Activated T-helper 1 cell treated with anti-CD3 and anti-CD28 coated beads, Interleukin-2, amount 50 U/mL, for 16 hours (primary cell): ENCODE measurements around the gene HSD17B8.

Experiments
- DNase-seq, 2 donors: peaks; one replicate each; pipeline ENCODE4 v3.0.0-alpha.2; 2020; ENCODE audit warnings: low read depth in 1 of 2, low spot score in 1 of 2

The HSD17B8 gene

DNA sequence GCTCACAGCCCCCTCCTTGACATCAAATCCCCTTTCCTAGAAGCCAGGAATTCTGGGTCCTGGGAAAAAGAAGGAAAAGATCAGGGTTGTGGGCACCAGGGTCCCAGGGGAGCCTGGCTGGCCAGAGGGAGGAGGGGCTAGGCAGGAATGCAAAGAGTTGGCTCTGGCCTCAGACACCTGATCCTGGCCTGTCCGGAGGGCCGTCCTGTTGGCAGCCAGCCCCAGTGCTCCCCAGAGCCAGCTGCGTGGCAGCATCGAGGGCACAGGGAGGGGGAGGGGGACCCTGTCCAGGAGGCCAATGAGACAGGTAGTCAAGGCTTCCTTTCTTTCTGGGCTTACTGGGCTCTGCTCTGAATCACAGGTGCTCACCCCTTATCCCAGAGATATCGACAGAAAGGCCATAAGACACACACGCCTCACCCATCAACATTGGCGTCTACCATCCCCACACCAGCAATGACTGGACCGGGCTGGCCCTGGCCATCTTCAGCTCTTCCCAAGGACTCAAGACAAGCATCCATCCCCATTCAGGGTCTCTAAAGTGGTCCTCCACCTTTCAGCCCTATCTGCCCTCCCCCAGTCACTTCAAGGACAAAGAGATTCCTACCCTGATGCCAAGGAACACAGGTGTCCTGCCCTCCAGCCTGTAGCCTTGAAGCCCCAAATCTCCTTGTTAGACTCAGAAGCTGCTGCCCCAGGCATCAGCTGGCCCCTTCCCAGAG lies 12.9 kb upstream of the HSD17B8 start:
- no peak for DNase-seq

DNA sequence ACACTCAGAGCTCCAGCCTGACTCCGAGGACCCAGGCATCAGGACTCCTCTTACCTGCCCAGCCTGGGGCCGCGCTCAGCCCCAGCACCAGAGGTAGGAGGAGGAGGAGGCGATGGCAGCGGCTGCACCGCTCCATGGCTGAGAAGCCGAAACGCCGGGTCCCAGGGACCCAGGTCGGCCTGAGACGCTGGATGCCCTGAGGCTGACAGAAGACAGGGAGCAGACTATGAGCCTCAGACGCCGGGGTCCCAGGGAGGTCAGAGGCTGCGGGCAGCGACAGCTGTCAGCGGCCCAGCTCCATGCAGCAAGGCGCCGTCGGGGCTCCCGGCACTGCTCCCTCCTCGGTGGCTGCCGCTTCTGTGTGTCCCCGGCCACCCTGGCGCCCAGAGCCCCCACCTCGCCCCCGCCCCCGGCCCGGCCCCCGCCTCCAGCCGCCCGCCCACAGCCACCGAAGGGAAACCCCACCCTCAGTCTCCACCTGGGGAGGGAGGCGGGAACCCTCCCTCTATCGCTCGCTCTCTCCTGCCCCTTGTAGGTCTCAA lies 12.3 kb upstream of the HSD17B8 start, which contains the start of gene COL11A2:
TSS of gene COL11A2 (minus strand) at position 363 of the 542 bp plus-strand sequence. CDS start at position 136, 227 bp downstream.
- DNase-seq: no peak

DNA sequence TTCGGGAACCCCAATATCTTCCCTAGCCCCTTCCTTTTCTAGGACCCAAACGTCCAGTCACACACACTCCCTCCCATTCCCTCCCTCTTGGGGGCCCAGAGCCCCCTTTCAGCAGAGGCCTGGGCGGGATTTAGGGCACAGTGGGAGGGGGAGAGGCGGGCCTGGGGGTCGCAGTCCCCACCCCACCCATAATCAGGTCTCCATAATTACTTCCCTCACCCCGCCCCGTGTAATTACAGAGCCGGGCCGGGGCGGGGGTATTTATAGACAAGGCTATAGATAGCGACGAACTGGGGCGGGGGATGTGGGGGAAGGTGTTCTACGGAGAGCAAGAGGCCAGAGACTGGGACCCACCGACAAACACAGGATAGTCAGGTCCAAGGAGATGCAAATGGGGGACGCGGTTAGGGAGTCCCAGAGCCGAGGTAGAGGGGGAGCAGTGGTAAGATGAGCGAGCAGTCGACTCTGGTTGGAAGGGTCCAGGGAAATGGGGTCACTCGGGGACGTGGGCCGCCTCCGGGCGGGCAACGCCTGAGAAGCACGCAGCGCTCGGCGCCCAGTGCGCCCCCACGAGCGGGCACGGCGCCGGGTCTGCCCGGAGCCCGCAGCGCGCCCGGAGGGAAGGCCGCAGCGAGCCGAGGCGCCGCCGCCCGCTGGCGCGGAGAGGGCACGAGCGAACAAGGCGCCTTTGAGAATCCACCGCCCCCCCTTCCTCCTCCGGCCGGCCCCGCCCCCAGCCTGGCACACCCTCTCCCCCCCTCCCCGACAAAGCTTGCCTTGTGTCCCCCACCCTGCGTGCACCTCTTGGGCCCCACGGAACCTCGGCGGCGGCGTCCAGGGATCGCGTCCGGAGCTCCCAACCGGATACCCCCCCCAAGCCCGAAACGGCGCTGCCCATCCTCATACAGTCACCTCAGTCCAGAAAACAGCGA lies 11.5 kb upstream of the HSD17B8 start:
- DNase-seq: no peak

DNA sequence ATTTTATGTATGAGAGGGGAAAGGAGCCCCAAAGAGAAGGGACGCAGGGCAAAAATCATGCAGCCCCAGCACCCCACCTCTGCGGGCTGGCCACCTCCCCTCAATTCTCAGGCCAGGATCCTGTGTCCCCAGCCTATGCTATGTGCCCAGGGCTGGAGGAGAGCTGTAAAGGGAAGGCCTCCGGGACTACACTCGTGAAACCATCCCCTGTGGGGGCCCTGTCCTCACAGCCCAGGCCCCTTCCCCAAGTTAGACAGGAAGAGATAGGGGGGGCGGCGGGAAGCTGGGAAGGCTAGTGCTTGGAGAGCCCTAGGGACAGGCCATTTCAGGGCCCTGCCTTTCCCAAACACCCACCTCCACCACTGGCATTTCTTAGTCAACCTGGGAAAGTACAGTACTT lies 10.8 kb upstream of the HSD17B8 start:
- DNase-seq: no peak

DNA sequence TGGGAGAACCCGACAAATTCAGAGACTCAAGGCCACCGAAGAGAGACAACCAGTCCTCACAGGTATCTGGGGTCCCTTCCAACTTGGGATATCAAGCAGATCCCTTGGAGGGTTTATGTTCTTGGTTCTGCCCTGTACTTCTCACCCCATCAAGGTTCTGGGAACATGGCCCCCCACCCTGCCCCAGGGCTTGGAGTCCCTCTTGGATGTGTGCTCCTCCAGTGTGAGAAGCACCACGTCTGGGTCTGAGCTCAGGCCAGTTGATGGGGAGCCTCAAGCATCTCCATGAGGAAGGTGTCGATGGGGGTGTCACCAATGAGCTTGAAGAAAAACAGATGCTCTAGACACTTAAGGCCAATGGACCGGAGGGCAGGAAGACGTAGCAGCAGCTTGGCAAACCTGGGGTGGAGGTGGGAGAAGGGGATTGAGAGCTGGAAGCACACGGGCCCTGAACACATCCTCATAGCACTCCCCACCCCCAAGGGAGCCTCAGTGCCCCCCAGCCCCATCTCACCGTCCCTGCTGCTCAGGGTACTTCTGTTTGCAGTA lies 9.9 kb upstream of the HSD17B8 start:
- no peak for DNase-seq

DNA sequence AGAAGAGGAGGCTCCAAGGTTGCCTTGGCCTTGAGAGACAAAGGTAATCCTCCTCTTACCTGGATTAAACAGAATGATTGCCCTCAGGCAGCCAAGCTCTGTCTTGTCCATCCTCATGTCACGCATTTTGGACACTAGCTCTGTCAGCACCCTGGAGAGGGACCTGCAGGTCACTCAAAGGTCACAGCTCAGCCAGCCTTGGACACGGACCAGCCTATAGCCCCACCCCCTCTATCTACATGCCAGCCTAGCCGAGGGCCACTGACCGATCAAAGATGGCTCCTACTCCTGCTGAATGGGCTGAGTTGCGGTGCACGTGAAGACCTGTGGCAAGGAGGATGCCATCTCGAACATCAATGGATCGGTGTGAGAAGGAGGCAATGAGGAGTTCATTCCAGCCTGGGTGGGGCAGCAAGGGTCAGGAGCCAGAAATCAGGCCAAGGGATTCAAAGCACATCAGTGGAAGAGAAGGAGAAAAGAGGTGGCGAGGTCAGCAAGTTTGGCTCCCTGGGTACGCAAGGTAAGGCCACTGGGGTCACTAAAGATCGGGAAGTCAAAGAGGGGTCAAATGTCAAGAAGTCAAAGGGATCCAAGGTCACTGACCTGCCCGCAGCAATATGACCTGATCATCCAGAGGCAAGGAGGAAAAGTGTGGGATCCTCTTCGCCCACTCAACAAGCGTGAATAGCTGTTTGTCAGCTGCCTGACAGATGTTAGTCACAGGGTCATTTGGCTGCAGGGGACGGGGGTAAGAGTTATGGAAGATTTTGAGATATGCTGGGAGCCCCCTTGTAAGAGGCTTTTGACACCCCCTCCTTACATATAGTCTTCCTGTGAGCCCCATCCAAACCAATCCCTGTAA lies 8.9 kb upstream of the HSD17B8 start:
- no peak for DNase-seq

DNA sequence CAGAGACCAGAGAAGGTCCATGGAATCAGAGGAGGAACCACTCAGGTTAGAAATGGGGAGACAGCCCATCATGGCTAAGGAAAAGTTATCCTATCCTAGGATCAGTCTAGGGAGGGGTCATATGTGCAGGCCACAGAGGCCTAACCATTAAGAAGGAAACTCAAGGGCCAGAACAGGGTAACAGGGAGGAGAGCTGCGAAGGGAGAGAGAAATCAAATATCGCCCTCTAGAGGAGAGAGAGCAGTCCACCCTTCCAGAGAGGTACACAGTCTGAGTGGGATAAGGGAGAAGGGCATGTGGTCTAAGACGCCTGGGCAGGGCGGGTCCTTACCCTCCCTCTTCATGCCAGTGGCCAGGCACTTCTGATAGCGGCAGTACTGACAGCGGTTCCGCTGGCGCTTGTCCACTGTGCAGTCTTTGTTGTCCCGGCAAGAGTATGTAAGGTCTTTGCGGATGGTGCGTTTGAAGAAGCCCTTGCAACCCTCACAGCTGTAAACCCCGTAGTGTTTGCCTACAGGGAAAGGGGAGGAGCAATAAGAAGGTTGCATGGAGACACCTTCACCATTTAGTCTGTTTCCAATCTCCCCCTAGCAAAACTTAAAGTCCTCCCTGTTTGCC lies 6.9 kb upstream of the HSD17B8 start:
- DNase-seq: no peak

DNA sequence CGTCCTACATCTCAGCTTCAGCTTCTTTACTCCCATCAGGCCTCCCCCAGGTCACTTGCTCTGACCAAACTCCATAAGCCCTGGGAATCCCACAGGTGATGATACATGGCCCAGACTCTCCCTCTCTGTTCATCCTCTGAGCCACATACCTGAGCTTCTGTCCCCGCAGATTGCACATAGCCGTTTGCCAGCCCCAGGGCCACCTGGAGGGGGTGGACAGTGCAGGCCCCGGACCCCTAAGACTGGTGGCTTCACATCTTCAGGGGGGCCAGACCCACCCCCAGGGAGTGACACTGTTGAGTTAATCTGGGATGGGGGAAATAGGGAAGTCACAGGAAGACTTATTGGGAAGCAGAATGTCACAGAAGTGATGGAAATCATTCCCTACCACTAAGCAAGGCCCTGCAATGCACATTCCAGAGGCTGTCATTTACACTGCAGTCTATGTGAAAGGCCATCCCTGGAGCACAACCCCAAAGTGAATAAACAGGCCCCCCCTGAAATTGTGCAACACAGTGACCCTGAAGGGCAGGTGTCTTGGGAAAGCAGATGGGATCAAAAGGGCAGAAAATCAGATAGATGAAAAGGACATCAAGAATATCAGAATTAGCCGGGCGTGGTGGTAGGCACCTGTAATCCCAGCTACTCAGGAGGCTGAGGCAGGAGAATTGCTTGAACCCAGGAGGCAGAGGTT lies 6.1 kb upstream of the HSD17B8 start:
- DNase-seq: no peak

DNA sequence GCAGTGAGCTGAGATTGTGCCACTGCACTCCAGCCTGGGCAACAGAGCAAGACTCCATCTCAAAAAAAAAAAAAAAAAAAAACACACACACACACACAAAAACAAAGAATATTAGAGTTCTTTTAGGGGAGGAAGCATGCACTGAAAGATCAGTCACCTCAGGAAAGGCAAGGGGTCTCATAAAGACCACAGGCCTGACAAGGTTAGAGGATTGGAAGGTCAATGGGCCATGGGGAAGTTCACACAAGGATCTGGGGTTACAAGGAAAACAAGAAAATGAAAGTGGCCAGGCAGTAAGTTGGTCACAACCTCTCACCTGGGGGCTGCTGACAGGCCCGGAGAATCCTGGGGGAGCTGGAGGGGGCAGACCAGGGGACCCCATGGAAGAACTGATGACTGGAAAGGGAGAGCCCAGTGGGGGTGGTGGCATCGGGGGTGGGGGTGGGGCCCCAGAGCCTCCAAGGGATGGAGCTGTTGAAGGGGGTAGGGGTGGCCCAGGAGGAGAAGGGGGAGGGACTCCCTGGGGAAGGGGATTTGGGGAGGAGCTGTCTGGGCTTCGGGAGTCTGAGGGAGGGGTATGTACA lies 5.5 kb upstream of the HSD17B8 start:
- DNase-seq: no peak

DNA sequence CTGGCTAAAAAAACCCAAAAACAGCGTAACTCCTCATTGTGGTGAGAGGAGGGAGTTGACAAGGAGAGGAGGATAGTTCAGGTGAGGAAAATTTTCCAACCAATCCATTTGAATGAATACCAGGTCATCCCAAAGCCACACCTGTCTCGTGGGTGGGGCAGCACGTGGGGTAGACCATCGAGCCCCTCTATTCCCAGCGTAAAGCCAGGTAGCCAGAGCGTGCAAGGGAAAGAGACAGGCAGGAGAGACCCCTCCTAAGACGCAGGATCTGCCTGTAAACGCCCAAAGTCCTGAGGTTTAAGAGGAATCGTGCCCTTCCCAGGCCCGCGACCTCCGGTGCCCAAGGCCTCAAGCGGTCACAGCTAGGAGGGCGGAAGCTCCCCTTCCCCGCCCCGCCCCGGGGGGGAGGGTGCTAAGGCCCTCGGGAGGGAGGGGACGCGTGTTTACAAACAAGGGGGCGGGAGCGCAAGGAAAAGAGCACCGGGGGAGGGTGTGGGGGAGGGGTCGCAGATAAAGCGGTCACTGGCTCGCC lies 4.7 kb upstream of the HSD17B8 start:
- peak in 1 of 2 donors; percentile 41 for DNase-seq

DNA sequence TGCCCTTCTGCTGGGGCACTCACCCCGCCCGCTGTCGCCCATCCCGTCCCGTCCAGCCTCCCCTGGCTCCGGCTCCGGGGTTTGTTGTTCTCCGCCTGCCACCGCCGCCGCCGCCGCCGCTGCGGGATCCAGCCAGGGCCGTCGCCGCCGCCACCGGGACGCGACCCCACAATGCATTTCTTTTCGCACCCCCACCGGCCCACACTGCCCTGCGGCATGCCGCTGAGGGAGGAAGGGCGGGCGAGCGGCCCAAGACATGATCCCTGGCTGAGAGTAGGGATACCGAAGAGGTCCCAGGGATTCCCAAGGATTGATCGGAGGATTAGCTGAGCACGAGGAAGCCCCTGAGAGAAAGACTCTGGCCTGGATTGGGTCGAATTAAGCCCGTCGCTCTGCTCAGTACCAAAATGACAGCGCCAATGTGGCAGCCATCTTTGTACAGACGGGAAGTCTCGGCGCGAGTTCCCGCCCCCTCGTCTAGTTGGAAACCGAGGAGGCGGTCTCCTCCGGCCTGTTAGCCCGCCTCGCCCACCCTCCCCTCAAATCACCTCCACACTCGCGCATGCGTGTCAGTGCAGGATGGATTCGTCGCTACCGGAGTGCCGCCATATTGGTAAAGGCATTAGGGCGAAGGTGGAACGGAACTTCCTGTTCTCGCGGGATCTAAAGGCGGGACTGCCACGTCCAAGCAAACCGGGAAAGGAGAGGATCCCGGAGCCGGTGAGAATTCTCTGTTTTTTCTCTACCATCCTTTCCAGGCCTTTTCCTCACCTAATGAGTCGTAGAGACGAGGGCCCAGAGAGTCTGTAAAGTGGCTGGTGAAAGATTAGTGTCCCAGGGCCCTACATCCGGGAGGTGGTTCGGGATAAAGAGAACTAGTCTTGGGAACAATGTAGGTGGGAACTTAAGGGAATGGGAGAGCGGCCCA lies 4.0 kb upstream of the HSD17B8 start, which contains the start of the genes RXRB and SLC39A7:
TSS of gene RXRB (minus strand) at position 447 of the 928 bp plus-strand sequence. CDS start at position 258, 189 bp downstream.
TSS of gene SLC39A7 (plus strand) at position 649 of the 928 bp plus-strand sequence. CDS start 379 bp downstream, outside the sequence.
- DNase-seq: peak; percentile 98

DNA sequence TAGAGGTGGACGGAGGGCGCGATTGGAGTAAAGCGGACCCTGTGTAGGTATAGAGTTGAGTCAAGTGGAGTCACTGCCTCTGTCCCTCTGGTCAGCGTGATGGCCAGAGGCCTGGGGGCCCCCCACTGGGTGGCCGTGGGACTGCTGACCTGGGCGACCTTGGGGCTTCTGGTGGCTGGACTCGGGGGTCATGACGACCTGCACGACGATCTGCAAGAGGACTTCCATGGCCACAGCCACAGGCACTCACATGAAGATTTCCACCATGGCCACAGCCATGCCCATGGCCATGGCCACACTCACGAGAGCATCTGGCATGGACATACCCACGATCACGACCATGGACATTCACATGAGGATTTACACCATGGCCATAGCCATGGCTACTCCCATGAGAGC lies 3.3 kb upstream of the HSD17B8 start:
- DNase-seq: no peak

DNA sequence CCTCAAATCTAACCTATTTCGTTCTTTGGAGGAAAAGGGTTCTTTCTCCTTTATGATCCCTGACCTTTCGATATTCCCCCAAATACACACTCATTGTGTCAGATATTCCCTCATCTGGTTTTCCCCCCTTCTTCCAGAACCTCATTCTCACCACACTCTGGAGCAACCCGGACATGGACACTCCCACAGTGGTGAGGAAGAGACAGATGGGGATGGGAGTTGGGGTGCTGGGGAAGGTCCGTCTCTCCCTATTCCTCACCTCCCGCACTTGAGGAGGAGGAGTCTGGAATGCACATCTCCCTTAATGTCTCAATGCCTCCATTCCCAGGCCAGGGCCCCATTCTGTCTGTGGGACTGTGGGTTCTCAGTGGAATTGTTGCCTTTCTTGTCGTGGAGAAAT lies 2.5 kb upstream of the HSD17B8 start:
- no peak for DNase-seq

DNA sequence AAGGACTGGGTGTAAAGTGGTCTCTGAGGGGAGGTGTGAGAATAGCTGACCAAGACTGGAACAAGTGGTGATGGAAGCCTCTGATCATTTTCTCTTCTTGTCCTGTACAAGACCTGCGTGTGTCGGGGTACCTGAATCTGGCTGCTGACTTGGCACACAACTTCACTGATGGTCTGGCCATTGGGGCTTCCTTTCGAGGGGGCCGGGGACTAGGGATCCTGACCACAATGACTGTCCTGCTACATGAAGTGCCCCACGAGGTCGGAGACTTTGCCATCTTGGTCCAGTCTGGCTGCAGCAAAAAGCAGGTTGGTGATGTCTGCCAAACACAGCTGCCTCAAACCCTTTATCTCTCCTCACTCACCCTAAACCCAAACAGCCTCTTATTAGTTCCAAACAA lies 1.7 kb upstream of the HSD17B8 start:
- DNase-seq: no peak

DNA sequence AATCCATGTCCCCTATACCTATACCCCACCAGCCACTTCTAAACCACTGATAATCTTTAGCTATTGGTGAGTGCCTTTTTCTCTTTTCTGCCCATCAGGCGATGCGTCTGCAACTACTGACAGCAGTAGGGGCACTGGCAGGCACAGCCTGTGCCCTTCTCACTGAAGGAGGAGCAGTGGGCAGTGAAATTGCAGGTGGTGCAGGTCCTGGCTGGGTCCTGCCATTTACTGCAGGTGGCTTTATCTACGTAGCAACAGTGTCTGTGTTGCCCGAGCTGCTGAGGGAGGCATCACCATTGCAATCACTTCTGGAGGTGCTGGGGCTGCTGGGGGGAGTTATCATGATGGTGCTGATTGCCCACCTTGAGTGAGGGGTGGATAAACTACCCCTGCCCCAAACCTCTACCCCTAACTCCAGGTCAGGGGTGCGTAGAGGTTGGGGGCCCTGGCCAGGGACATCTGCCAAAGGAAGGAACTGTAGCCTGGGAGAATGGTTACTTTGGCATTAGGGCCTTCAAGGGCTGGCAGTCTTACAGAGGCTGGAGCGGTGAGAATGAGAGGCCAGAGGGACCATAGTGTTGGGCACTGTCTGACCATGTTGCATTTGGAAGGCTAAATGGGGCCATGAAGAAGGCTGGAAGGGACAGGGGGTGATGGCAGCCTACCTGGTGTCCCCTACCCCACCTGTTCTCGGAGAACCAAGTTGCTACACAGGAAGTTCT lies 851 bp upstream of the HSD17B8 start:
- no peak for DNase-seq

DNA sequence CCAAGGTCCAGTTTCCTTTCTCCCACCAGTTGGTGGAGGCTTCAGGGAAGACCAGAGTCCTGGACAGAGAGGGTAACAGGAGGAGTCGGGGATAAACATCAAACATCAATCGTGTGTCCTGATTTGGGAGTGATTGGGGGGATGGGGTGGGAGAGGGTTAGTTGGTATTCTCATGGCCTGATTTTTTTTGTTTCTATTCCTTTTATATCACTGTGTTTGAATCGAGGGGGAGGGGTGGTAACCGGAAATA lies 365 bp upstream of the HSD17B8 start:
- DNase-seq: no peak
